ENCODE measurements around the gene PCDHGA7.
A peak's percentile ranks its signal among the peaks of the same experiment; 100 is the strongest.
"Not testable (repeated sequence)": the region's sequence is repeated elsewhere in the genome, so short reads cannot be mapped to it uniquely, and the experiment has no call there.

The PCDHGA7 gene

DNA sequence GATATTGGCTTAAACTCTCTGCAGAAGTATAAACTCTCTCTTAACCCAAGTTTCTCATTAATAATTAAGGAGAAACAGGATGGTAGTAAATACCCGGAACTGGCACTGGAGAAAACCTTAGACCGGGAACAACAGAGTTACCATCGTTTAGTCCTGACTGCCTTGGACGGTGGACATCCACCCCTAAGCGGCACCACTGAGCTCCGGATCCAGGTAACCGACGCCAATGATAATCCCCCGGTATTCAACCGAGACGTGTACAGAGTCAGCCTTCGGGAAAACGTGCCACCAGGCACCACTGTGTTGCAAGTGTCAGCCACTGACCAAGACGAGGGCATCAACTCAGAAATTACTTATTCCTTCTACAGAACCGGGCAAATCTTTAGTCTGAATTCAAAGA is 16.1 kb downstream of the PCDHGA7 start:
- DNase-seq (ENCODE audit: low read depth in 2 of 2) = no peak

DNA sequence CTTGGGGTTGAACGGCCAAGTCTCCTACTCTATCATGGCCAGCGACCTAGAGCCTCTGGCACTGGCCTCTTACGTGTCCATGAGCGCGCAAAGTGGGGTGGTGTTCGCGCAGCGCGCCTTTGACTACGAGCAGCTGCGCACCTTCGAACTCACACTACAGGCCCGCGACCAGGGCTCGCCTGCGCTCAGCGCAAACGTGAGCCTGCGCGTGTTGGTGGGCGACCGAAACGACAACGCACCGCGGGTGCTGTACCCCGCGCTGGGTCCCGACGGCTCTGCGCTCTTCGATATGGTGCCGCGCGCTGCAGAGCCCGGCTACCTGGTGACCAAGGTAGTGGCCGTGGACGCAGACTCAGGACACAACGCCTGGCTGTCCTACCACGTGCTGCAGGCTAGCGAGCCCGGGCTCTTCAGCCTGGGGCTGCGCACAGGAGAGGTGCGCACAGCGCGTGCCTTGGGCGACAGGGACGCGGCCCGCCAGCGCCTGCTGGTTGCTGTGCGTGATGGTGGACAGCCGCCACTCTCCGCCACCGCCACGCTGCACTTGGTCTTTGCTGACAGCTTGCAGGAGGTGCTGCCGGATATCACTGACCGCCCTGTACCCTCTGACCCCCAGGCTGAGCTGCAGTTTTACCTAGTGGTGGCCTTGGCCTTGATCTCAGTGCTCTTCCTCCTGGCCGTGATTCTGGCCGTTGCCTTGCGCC is 17.2 kb downstream of the PCDHGA7 start:
- DNase-seq (ENCODE audit: low read depth in 2 of 2) = no peak

DNA sequence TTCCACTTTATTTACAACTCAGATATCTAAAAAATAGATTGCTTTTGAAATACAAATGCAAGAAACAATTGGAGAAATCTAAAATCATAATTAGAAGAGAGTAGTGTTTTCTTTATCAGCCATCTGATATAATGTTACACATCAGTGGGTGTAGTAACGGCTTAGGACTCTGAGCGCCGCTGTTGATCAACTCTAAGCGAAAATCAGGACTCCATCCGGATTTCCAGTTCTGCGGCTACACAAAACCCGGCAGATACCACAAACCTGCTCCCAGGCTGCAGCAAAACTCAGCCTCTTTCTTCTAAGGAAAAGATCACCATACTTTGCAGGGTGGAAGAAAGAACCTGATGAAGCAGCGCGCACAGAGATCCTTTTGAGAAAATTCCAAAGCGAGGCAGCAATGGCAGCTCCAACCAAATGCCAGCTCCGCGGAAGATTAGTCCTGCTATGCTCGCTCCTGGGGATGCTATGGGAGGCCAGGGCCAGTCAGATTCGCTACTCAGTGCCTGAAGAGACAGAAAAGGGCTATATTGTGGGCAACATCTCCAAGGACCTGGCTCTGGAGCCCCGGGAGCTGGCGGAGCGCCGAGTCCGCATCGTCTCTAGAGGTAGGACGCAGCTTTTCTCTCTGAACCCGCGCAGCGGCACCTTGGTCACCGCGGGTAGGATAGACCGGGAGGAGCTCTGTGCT is 20.2 kb downstream of the PCDHGA7 start, which contains the start of gene PCDHGA9:
Gene PCDHGA9, plus strand, starts transcription at position 226 of the 691 bp plus-strand sequence. Its CDS starts 175 bp downstream, at position 401.
- DNase-seq (ENCODE audit: low read depth in 2 of 2) = no peak

DNA sequence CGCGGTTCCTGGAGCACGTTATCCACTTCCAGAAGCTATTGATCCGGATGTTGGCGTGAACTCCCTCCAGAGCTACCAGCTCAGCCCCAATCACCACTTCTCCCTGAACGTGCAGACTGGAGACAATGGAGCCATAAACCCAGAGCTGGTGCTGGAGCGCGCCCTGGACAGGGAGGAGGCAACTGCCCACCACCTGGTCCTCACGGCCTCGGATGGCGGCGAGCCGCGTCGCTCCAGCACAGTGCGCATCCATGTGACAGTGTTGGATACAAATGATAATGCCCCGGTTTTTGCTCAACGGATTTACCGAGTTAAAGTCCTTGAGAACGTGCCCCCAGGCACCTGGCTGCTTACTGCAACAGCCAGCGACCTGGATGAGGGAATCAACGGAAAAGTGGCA is 20.8 kb downstream of the PCDHGA7 start:
- no peak for DNase-seq (ENCODE audit: low read depth in 2 of 2)

DNA sequence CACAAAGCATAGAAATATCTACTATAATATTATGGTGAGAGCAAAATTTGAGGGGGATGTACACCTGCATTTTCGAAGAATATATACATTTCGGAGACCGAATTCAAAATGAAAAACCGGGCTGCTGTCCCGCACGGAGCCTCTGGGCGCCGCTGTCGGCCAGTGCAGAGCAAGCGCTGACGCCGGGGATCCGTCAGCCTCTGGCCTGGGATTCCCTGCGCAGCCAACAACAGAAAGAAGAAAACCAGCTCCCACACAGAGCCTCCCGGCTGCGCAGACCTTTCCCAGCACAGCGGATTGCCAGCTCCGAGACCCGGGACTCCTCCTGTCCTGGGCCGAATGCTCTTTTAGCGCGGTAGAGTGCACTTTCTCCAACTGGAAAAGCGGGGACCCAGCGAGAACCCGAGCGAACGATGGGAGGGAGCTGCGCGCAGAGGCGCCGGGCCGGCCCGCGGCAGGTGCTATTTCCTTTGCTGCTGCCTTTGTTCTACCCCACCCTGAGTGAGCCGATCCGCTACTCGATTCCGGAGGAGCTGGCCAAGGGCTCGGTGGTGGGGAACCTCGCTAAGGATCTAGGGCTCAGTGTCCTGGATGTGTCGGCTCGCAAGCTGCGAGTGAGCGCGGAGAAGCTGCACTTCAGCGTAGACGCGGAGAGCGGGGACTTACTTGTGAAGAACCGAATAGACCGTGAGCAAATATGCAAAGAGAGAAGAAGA is 25.4 kb downstream of the PCDHGA7 start, which contains the start of gene PCDHGB6:
Gene PCDHGB6, plus strand, starts transcription at position 232 of the 716 bp plus-strand sequence. Its CDS starts 182 bp downstream, at position 414.
- peak in 1 of 2 donors; percentile 12 for DNase-seq (ENCODE audit: low read depth in 2 of 2)

DNA sequence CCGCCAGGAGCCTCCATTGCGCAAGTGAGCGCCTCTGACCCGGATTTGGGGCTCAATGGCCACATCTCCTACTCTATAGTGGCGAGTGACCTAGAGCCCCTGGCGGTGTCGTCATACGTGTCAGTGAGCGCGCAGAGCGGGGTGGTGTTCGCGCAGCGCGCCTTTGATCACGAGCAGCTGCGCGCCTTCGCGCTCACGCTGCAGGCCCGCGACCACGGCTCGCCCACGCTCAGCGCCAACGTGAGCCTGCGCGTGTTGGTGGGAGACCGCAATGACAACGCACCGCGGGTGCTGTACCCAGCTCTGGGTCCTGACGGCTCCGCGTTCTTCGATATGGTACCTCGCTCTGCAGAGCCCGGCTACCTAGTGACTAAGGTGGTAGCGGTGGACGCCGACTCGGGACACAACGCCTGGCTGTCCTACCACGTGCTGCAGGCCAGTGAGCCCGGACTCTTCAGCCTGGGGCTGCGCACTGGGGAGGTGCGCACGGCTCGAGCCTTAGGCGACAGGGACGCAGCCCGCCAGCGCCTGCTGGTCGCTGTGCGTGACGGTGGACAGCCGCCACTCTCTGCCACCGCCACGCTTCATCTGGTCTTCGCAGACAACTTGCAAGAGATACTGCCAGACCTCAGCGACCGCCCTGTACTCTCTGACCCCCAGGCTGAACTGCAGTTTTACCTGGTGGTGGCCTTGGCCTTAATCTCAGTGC is 27.2 kb downstream of the PCDHGA7 start:
- DNase-seq (ENCODE audit: low read depth in 2 of 2) = no peak

DNA sequence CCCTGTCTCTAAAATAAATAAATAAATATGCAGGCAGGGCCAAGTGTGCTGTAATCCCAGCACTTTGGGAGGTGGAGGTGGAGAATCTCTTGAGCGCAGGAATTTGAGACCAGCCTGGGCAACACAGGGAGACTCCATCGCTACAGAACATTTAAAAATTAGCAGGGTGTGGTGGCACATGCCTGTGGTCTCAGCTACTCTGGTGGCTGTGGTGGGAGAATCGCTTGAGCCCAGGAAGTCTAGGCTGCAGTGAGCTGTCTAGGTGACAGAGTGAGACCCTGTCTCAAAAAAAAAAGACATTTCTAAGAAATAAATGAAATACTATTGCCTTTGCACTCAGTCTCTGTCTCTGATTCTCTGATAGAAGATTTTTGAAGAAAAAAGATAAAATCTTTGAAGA is 29.0 kb downstream of the PCDHGA7 start:
- DNase-seq (ENCODE audit: low read depth in 2 of 2) = no peak

DNA sequence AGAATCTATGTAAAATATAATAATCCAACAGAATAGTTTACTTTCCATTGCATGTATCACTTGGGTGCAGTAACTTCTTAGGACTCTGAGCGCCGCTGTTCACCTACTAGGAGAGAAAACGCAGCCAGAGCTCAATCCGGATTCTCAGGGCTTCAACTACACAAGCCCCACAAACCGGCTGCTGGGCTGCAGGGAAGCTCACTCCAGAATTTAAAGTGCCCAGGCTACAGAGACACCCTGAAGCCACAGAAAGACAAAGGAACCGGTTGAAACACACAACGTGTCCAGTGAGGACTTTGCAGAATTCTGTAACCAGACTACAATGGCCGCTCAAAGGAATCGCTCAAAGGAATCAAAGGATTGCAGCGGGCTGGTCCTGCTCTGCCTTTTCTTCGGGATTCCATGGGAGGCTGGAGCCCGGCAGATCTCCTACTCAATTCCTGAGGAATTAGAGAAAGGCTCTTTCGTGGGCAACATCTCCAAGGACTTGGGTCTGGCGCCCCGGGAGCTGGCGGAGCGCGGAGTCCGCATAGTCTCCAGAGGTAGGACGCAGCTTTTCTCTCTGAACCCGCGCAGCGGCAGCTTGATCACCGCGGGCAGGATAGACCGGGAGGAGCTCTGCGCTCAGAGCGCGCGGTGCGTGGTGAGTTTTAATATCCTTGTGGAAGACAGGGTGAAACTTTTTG is 30.5 kb downstream of the PCDHGA7 start, which contains the start of gene PCDHGA10:
Gene PCDHGA10, plus strand, starts transcription at position 134 of the 686 bp plus-strand sequence. Its CDS starts 189 bp downstream, at position 323.
- DNase-seq (ENCODE audit: low read depth in 2 of 2) = peak in 1 of 2 donors; percentile 51

DNA sequence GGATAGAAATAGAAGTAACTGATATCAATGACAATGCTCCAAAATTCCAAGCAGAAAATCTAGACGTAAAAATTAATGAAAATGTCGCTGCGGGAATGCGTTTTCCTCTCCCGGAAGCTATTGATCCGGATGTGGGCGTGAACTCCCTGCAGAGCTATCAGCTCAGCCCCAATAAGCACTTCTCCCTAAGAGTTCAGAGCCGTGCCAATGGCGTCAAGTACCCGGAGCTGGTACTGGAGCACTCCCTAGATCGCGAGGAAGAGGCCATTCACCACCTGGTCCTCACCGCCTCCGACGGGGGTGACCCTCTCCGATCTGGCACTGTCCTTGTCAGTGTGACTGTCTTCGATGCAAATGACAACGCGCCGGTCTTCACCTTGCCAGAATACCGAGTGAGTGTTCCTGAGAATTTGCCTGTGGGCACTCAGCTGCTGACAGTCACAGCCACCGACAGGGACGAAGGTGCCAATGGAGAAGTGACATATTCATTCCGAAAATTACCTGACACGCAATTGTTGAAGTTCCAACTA is 31.1 kb downstream of the PCDHGA7 start:
- no peak for DNase-seq (ENCODE audit: low read depth in 2 of 2)

DNA sequence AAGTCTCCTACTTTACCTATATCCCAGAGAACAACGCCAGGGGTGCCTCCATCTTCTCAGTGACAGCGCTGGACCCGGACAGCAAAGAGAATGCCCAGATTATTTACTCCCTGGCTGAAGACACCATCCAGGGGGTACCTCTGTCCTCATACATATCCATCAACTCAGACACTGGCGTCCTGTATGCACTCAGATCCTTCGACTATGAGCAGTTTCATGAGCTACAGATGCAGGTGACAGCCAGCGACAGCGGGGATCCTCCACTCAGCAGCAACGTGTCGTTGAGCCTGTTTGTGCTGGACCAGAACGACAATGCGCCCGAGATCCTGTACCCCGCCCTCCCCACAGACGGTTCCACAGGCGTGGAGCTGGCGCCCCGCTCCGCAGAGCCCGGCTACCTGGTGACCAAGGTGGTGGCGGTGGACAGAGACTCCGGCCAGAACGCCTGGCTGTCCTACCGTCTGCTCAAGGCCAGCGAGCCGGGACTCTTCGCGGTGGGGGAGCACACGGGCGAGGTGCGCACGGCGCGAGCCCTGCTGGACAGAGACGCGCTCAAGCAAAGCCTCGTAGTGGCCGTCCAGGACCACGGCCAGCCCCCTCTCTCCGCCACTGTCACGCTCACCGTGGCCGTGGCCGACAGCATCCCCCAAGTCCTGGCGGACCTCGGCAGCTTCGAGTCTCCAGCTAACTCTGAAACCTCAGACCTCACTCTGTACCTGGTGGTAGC is 32.2 kb downstream of the PCDHGA7 start:
- not testable (repeated sequence) for DNase-seq (ENCODE audit: low read depth in 2 of 2)

DNA sequence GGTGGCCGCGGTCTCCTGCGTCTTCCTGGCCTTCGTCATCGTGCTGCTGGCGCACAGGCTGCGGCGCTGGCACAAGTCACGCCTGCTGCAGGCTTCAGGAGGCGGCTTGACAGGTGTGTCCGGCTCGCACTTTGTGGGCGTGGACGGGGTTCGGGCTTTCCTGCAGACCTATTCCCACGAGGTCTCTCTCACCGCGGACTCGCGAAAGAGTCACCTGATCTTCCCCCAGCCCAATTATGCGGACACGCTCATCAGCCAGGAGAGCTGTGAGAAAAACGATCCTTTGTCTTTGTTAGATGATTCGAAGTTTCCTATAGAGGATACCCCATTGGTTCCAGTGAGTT is 32.7 kb downstream of the PCDHGA7 start:
- not testable (repeated sequence) for DNase-seq (ENCODE audit: low read depth in 2 of 2)

DNA sequence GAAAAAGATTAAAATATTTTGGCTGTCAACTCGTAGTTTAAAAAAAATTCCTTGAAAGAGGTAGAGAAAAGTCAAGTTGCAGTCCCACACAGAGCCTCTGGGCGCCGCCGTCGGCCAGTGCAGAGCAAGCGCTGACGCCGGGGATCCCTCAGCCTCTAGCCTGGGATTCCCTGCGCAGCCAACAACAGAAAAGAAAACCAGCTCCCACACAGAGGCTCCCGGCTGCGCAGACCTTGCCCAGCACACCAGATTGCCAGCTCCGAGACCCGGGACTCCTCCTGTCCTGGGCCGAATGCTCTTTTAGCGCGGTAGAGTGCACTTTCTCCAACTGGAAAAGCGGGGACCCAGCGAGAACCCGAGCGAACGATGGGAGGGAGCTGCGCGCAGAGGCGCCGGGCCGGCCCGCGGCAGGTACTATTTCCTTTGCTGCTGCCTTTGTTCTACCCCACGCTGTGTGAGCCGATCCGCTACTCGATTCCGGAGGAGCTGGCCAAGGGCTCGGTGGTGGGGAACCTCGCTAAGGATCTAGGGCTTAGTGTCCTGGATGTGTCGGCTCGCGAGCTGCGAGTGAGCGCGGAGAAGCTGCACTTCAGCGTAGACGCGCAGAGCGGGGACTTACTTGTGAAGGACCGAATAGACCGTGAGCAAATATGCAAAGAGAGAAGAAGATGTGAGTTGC is 35.1 kb downstream of the PCDHGA7 start, which contains the start of gene PCDHGB7:
Gene PCDHGB7, plus strand, starts transcription at position 184 of the 679 bp plus-strand sequence. Its CDS starts 183 bp downstream, at position 367.
- peak; percentile 48 to 51 for DNase-seq (ENCODE audit: low read depth in 2 of 2)

DNA sequence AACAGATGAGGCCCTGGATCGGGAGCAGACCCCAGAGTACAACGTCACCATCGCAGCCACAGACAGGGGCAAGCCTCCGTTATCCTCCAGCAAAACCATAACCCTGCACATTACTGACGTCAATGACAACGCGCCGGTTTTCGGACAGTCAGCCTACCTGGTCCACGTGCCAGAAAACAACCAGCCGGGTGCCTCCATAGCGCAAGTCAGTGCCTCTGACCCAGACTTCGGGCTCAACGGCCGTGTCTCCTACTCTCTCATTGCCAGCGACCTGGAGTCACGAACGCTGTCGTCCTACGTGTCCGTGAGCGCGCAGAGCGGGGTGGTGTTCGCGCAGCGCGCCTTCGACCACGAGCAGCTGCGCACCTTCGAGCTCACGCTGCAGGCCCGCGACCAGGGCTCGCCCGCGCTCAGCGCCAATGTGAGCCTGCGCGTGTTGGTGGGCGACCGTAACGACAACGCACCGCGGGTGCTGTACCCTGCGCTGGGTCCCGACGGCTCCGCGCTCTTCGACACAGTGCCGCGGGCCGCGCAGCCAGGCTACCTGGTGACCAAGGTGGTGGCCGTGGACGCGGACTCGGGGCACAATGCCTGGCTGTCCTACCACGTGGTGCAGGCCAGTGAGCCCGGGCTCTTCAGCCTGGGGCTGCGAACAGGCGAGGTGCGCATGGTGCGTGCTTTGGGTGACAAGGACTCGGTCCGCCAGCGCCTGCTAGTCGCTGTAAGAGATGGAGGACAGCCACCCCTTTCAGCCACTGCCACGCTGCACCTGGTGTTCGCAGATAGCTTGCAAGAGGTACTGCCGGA is 36.7 kb downstream of the PCDHGA7 start:
- no peak for DNase-seq (ENCODE audit: low read depth in 2 of 2)

DNA sequence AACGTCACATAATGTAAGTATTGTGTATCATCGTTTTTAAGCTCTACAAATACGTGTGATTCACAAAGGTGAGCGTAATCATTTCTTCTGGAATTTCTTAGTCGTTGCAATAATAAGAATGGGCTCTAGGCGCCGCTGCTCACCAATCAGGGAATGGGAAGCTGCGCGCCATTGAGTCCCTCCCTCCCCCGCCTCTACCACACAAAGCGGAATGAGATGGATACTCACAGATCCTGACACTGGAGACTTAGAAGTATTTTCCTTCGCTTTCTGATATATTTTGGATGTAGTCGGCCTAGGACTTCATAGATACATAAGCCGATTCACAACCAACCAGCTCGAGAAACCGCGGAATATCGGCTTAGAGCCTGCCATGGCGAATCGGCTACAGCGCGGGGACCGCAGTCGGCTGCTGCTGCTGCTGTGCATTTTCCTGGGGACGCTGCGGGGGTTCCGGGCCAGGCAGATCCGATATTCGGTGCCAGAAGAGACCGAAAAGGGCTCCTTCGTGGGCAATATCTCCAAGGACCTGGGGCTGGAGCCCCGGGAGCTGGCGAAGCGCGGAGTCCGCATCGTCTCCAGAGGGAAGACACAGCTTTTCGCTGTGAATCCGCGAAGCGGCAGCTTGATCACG is 38.4 kb downstream of the PCDHGA7 start, which contains the start of gene PCDHGA11:
Gene PCDHGA11, plus strand, starts transcription at position 197 of the 634 bp plus-strand sequence. Its CDS starts 177 bp downstream, at position 374.
- peak in 1 of 2 donors; percentile 39 for DNase-seq (ENCODE audit: low read depth in 2 of 2)

DNA sequence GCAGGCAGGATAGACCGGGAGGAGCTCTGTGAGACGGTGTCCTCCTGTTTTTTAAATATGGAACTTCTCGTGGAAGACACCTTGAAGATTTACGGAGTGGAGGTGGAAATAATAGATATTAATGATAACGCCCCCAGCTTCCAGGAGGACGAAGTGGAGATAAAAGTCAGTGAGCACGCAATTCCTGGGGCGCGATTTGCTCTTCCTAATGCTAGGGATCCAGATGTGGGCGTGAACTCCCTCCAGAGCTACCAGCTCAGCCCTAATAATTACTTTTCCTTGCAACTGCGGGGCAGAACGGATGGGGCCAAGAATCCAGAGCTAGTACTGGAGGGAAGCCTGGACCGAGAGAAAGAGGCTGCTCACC is 38.9 kb downstream of the PCDHGA7 start:
- DNase-seq (ENCODE audit: low read depth in 2 of 2) = no peak

DNA sequence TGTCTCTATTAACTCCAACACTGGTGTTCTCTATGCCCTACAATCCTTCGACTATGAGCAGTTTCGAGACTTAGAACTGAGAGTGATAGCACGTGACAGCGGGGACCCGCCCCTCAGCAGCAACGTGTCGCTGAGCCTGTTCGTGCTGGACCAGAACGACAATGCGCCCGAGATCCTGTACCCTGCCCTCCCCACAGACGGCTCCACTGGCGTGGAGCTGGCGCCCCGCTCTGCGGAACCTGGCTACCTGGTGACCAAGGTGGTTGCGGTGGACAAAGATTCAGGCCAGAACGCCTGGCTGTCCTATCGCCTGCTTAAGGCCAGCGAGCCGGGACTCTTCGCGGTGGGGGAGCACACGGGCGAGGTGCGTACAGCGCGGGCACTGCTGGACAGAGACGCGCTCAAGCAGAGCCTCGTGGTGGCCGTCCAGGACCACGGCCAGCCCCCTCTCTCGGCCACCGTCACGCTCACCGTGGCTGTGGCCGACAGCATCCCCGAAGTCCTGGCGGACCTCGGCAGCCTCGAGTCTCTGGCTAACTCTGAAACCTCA is 40.3 kb downstream of the PCDHGA7 start:
- DNase-seq (ENCODE audit: low read depth in 2 of 2) = no peak

DNA sequence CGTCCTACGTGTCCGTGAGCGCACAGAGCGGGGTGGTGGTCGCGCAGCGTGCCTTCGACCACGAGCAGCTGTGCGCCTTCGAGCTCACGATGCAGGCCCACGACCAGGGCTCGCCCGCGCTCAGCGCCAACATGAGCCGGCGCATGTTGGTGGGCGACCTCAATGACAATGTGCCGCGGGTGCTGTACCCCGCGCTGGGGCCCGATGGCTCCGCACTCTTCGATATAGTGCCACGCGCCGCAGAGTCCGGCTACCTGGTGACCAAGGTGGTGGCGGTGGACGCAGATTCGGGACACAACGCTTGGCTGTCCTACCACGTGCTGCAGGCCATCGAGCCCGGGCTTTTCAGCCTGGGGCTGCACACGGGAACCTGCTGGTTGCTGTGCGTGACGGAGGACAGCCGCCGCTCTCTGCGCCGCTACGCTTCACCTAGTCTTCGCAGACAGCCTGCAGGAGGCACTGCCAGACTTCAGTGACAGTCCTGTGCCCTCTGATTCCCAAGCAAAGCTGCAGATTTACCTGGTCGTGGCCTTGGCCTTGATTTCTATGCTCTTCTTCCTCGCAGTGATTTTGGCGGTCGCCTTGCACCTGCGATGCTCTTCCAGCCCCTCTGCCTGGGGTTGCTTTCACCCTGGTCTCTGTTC is 45.4 kb downstream of the PCDHGA7 start:
- DNase-seq (ENCODE audit: low read depth in 2 of 2) = no peak
